Panc1 (cell line): Measurements from ENCODE around the gene MEI4. TPM values are rescaled to one million over a fixed set of nuclear protein-coding genes. Genes with fewer than 3 reads are reported as not detected.

Experiments used
- ATAC-seq: fragments of 200-7000 bp; cut with Tn5 transposase; 2 replicates; pipeline ENCODE4 v1.9.1; 2020; ENCODE audit warnings: mild to moderate bottlenecking, moderate library complexity
- BruUV-seq: library from RNA; stranded (reverse); fragments of 400-500 nt; replicated peaks from 2 replicates; lab custom pipeline; 2021; lab: Mats Ljungman, UMichigan
- CTCF ChIA-PET: fragments of 300-600 bp; sonication (Branson Sonifier 250); formaldehyde crosslinking; loops from one replicate; lab custom pipeline; 2022; ENCODE audit warnings: antibody characterized with exemption; lab: Charles Lee
- POLR2A ChIA-PET: fragments of 300-600 bp; sonication (Branson Sonifier 250); formaldehyde crosslinking; loops from one replicate; lab custom pipeline; 2022; ENCODE audit warnings: antibody characterized with exemption; lab: Charles Lee
- DNase-seq: peaks from one replicate; pipeline ENCODE4 v3.0.0-alpha.2; 2010; ENCODE audit warnings: low read depth, low spot score
- H3K27ac ChIP-seq: 2 replicates; pipeline ENCODE4 v1.5.1; 2011; ENCODE audit warnings: mild to moderate bottlenecking, low read length, inconsistent platforms
- H3K27me3 ChIP-seq: fragments of 200-500 bp; sonication (Bioruptor generic); 2 replicates; pipeline ENCODE4 v1.6.0; 2014; ENCODE audit warnings: low read length, inconsistent platforms; ENCODE audit not compliant: control insufficient read depth, insufficient read depth
- H3K36me3 ChIP-seq: fragments of 200-500 bp; sonication (Bioruptor generic); 2 replicates; pipeline ENCODE4 v1.5.1; 2014; ENCODE audit warnings: inconsistent platforms, mild to moderate bottlenecking, low read length, moderate library complexity; ENCODE audit not compliant: control insufficient read depth, insufficient read depth
- H3K4me1 ChIP-seq: 2 replicates; pipeline ENCODE4 v1.5.1; 2011; ENCODE audit warnings: inconsistent platforms, mild to moderate bottlenecking, low read length, moderate library complexity; ENCODE audit not compliant: control insufficient read depth, insufficient read depth
- H3K4me3 ChIP-seq, 2 experiments: 2 replicates each; pipeline ENCODE4 v1.5.1; 2011 to 2012; ENCODE audit warnings: low read depth in 2 of 2, low read length in 2 of 2, mild to moderate bottlenecking in 2 of 2, inconsistent platforms in 1 of 2, moderate library complexity in 1 of 2
- H3K9me3 ChIP-seq: fragments of 200-500 bp; sonication (Bioruptor generic); 2 replicates; pipeline ENCODE4 v1.5.1; 2014; ENCODE audit warnings: low read depth, mild to moderate bottlenecking, inconsistent platforms, low read length, moderate library complexity; ENCODE audit not compliant: control insufficient read depth, insufficient read depth
- CTCF ChIP-seq: fragments of 450-650 bp; IDR thresholded peaks from 2 replicates; pipeline ENCODE4 v1.5.1; 2017; ENCODE audit warnings: mild to moderate bottlenecking
- POLR2AphosphoS5 ChIP-seq: IDR thresholded peaks from 2 replicates; pipeline ENCODE4 v1.6.1; 2012; ENCODE audit warnings: mild to moderate bottlenecking, low read depth, low read length, moderate library complexity
- REST ChIP-seq, 2 experiments: IDR thresholded peaks; 2 replicates each; pipeline ENCODE4 v1.6.1; 2011 to 2012; ENCODE audit warnings: low read depth in 2 of 2, control low read depth in 1 of 2, low read length in 1 of 2, mild to moderate bottlenecking in 1 of 2, moderate library complexity in 1 of 2; ENCODE audit not compliant: insufficient read depth in 1 of 2
- SIN3A ChIP-seq: IDR thresholded peaks from 2 replicates; pipeline ENCODE4 v1.6.1; 2012; ENCODE audit warnings: low read depth, mild to moderate bottlenecking, low read length, moderate library complexity, borderline replicate concordance; ENCODE audit not compliant: insufficient read depth
- TCF7L2 ChIP-seq: IDR thresholded peaks from 2 replicates; pipeline ENCODE4 v1.6.1; 2011; ENCODE audit warnings: mild to moderate bottlenecking, low read depth, low read length, inconsistent platforms
- in situ Hi-C: cut with HindIII; loops from 2 replicates; pipeline ENCODE4 v1.10.0; 2016; ENCODE audit warnings: low sequenced_read_pairs, low pct_unique_long_range_greater_than_20kb
- intact Hi-C: fragments of 100-400 bp; cut with micrococcal nuclease; formaldehyde crosslinking; loops from one replicate; pipeline ENCODE4 v1.10.0; 2022; ENCODE audit not compliant: unreplicated experiment
- total RNA-seq: library from RNA; stranded (reverse); gene quantifications from one replicate; pipeline ENCODE4 v1.2.1, GENCODE V29; 2021; ENCODE audit not compliant: unreplicated experiment

MEI4 gene
- total RNA-seq, 1 experiment from 2014 or later: 0.05 TPM

GRCh38 chr6:77607004-77607403 lies 45.8 kb upstream of the MEI4 start:
- CTCF ChIA-PET: no interaction called here
- BruUV-seq: no TSS peak

GRCh38 chr6:77609106-77609505 lies 43.7 kb upstream of the MEI4 start:
- DNase-seq: no peak
- Histone ChIP-seq H3K36me3 (no peaks in the 10 kb centered on the region), H3K27me3 (no peaks in the 10 kb centered on the region), H3K4me3 (no peak overlapping the region), H3K27ac (no peak overlapping the region), H3K9me3 (0 out of 2 replicates have a peak, but pooled peaks cover 3% of the 10 kb centered on the region), H3K4me1 (no peaks in the 10 kb centered on the region)
- ATAC-seq: no peak
- in situ Hi-C loops (no loop called here), intact Hi-C loops (no loop called here)
- ChIA-PET POLR2A (no interaction called here), CTCF (no interaction called here)
- TF ChIP-seq POLR2AphosphoS5 (no peak), CTCF (no peak), SIN3A (no peak), TCF7L2 (no peak), REST (IDR thresholded peaks at IDR 0.05; ENCODE audit: insufficient read depth in 1 of 2, low read depth in 2 of 2, low read length in 1 of 2) (no peak)
- BruUV-seq: no TSS peak

More at GRCh38 chr6:77607004-77607403, 45.8 kb upstream of the MEI4 start:
- in situ Hi-C loops: no loop called here
- Histone ChIP-seq H3K4me3 (no peak overlapping the region), H3K36me3 (no peaks in the 10 kb centered on the region), H3K27ac (no peak overlapping the region), H3K4me1 (no peaks in the 10 kb centered on the region), H3K27me3 (no peaks in the 10 kb centered on the region), H3K9me3 (0 out of 2 replicates have a peak, but pooled peaks cover 3% of the 10 kb centered on the region)
- POLR2A ChIA-PET: no interaction called here
- no peak for ATAC-seq
- DNase-seq: no peak
- no peak for TF ChIP-seq SIN3A
- TF ChIP-seq TCF7L2: no peak
- intact Hi-C loops: no loop called here

- Histone ChIP-seq H3K4me3 (no peak overlapping the region), H3K27ac (no peak overlapping the region), H3K9me3 (no peaks in the 10 kb centered on the region), H3K4me1 (no peaks in the 10 kb centered on the region), H3K36me3 (no peaks in the 10 kb centered on the region), H3K27me3 (no peaks in the 10 kb centered on the region)
- no peak for DNase-seq
- intact Hi-C loops (no loop called here), in situ Hi-C loops (no loop called here)
- no TSS peak for BruUV-seq
- no peak for ATAC-seq
- CTCF ChIA-PET: no interaction called here
- TF ChIP-seq POLR2AphosphoS5 (no peak), REST (IDR thresholded peaks at IDR 0.05; ENCODE audit: insufficient read depth in 1 of 2, low read depth in 2 of 2, low read length in 1 of 2) (no peak), CTCF (no peak), SIN3A (no peak), TCF7L2 (no peak)
- POLR2A ChIA-PET: no interaction called here
Measured at GRCh38 chr6:77619114-77619513, 33.7 kb upstream of the MEI4 start.
